Endothelial cell of umbilical vein (primary cell): ENCODE data around the gene UBE2U.

Source experiments
- CTCF ChIP-seq, 2 donors: IDR thresholded peaks; 1 replicate in 1 of 2; 2 replicates in 1 of 2; pipeline ENCODE4 v1.5.1; 2011; ENCODE audit warnings: low read length in 2 of 2, mild to moderate bottlenecking in 2 of 2, moderate library complexity in 2 of 2, control low read depth in 1 of 2, inconsistent platforms in 1 of 2, low read depth in 1 of 2; ENCODE audit not compliant: insufficient read depth in 1 of 2; ENCODE audit errors: extremely low read depth in 1 of 2
- GATA2 ChIP-seq: IDR thresholded peaks from 2 replicates; pipeline ENCODE4 v1.7.0; 2011; ENCODE audit warnings: low read depth, mild to moderate bottlenecking, moderate library complexity, mixed read lengths, low read length; ENCODE audit not compliant: insufficient read length, insufficient read depth
- POLR2A ChIP-seq: IDR thresholded peaks from 2 replicates; pipeline ENCODE4 v1.6.1; 2012; ENCODE audit warnings: low read depth, mild to moderate bottlenecking, control low read depth, low read length
- TF ChIP-seq, protein P1 (sequence below): IDR thresholded peaks from 2 replicates; pipeline ENCODE4 v1.6.1; 2011; ENCODE audit not compliant: insufficient read depth, insufficient read length

DNA sequence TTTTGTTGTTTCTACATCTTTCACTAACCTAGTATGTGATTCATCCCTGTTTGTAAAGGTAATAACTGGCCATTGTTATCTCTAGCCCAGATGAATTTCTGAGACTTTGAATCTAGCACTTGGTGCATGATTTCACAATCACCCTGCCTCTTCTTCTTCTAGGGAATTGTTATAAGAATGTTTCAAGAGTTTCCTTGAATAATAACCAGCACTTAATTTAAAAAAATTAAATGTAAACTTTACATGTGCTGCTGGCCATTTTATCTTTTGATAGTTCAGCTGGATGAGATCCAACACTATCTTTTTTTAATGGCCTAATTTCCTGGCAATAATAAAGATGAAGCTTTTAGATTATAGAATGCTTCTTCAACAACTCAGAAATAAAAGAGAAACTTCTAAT lies 31.8 kb downstream of the UBE2U start:
- TF ChIP-seq POLR2A: no peak
- TF ChIP-seq CTCF (IDR thresholded peaks at IDR 0.05; ENCODE audit: extremely low read depth in 1 of 2, insufficient read depth in 1 of 2, low read depth in 1 of 2, low read length in 2 of 2): no peak
- TF ChIP-seq, protein P1, sequence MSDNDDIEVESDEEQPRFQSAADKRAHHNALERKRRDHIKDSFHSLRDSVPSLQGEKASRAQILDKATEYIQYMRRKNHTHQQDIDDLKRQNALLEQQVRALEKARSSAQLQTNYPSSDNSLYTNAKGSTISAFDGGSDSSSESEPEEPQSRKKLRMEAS: no peak
- no peak for TF ChIP-seq GATA2
